Smooth muscle cell of the coronary artery (primary cell): ENCODE measurements around the gene NDST1. TPM values are rescaled to one million over a fixed set of nuclear protein-coding genes. Genes with fewer than 3 reads are reported as not detected.

Experiments used
- total RNA-seq: library from RNA; depleted of rRNA; stranded (reverse); fragments of >200 nt; gene quantifications from 2 replicates; pipeline ENCODE4 v1.2.3, GENCODE V29; 2014; ENCODE audit warnings: low replicate concordance

The NDST1 gene
- 23.9 and 32.5 TPM in 2 replicates for total RNA-seq

DNA sequence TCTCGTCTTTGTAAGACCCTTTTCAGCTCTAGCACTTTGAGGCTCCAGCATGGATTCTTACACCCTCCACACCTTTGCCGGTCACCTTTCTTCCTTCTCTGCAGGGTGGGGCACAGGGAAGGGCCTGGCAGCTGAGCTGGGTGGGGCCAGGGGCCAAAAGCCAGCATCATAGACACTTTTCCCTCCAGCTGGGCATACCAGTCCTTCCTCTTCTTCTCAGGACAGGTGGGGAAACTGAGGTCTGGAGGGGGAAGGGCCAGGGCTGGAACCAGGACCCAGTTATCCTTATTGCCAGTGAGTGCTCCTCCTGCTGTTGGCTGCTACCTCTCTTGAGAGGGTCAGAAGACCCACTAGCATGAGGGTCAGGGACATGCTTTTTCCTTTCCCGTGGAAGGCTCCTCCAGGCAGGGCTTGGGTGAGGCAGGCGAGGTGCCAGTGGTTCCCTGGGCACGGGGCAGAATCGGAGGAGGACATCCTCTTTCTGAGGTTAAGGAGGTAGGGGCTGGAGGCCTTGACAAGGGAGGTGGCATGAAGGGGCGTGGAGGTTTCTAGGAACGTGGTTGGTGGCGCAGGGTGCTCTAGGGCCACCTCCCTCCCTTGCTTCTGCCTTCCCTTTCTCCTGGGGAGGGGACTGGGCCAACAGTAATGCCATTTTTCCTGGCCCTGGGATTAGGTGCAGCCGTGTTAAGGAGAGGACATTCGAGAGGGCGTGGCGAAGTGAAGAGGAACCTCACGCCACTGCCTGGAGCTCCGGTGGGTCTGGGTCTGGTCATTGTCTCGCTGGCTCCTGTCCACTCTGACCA lies at the start of gene NDST1:
TSS of gene NDST1 (plus strand) at position 658 of the 803 bp plus-strand sequence. CDS start 13,124 bp downstream, outside the sequence.

Other genes with a start within 250 kb of the NDST1 start
- 0.08 and 0.35 TPM in 2 replicates for gene CAMK2A, start 218.4 kb upstream of the NDST1 start, total RNA-seq
- 0.83 and 2.3 TPM in 2 replicates for gene ARSI, start 205.2 kb upstream of the NDST1 start, total RNA-seq
- gene TCOF1, start 150.4 kb upstream of the NDST1 start, total RNA-seq: 4.7 and 9.9 TPM in 2 replicates
- 0.15 and 1.3 TPM in 2 replicates for gene CD74, start 95.2 kb upstream of the NDST1 start, total RNA-seq
- gene RPS14, start 58.4 kb upstream of the NDST1 start, total RNA-seq: 4,222 and 6,128 TPM in 2 replicates
- 0.59 and 45.0 TPM in 2 replicates for gene SYNPO, start 132.5 kb downstream of the NDST1 start, total RNA-seq
- gene MYOZ3, start 153.1 kb downstream of the NDST1 start, total RNA-seq: 1.9 TPM in 1 of 2 replicates, not detected in the other
- gene RBM22, start 192.9 kb downstream of the NDST1 start, total RNA-seq: 10.6 and 18.5 TPM in 2 replicates